BLaER1 (cell line): ENCODE data around the gene MYO10.
"Not testable (repeated sequence)": the region's sequence is repeated elsewhere in the genome, so short reads cannot be mapped to it uniquely, and the experiment has no call there.

Experiments
- H3K27ac ChIP-seq: shearing (Covaris generic); formaldehyde crosslinking; 2 replicates; pipeline ENCODE4 v1.8.1; 2022
- H3K27me3 ChIP-seq: shearing (Covaris generic); formaldehyde crosslinking; 2 replicates; pipeline ENCODE4 v1.8.1; 2022
- H3K36me3 ChIP-seq: shearing (Covaris generic); formaldehyde crosslinking; 2 replicates; pipeline ENCODE4 v1.8.1; 2022
- H3K4me1 ChIP-seq: shearing (Covaris generic); formaldehyde crosslinking; 2 replicates; pipeline ENCODE4 v1.8.1; 2022
- H3K4me2 ChIP-seq: shearing (Covaris generic); formaldehyde crosslinking; 2 replicates; pipeline ENCODE4 v1.8.1; 2022
- H3K4me3 ChIP-seq: shearing (Covaris generic); formaldehyde crosslinking; 2 replicates; pipeline ENCODE4 v1.8.1; 2022
- H3K9ac ChIP-seq: shearing (Covaris generic); formaldehyde crosslinking; 2 replicates; pipeline ENCODE4 v1.8.1; 2022
- H3K9me3 ChIP-seq: shearing (Covaris generic); formaldehyde crosslinking; 2 replicates; pipeline ENCODE4 v1.8.1; 2022
- H4K20me1 ChIP-seq: shearing (Covaris generic); formaldehyde crosslinking; 2 replicates; pipeline ENCODE4 v1.8.1; 2022
- Cebpa-rat ChIP-seq: shearing (Covaris generic); IDR thresholded peaks from 2 replicates; pipeline ENCODE4 v1.8.1; 2022

MYO10 gene

GRCh38 chr5:16757989-16758501, 178.0 kb downstream of the MYO10 start:
- H3K36me3 ChIP-seq = no peaks in the 10 kb centered on the region
- H3K27ac ChIP-seq = no peak overlapping the region
- no peak overlapping the region for H3K4me2 ChIP-seq
- H3K4me3 ChIP-seq = no peak overlapping the region
- no peaks in the 10 kb centered on the region for H3K9me3 ChIP-seq
- TF ChIP-seq Cebpa-rat = no peak
- H3K27me3 ChIP-seq = no peaks in the 10 kb centered on the region
- H3K9ac ChIP-seq = no peak overlapping the region
- no peaks in the 10 kb centered on the region for H4K20me1 ChIP-seq
- H3K4me1 ChIP-seq = peaks cover 14% of the 10 kb centered on the region

DNA sequence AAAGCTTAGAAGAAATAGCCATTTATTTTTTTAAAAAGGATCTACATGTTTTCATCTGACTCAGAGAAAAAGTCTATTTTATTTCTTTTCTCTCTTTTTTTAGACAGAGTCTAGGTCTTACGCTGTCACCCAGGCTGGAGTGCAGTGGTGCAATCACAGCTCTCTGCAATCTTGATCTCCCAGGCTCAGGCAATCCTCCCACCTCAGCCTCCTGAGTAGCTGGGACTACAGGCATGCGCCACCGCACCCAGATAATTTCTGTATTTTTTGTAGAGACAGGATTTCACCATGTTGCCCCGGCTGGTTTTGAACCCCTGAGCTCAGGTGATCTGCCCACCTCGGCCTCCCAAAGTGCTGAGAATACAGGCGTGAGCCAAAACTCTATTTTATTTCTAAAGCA, 178.5 kb downstream of the MYO10 start:
- H3K4me2 ChIP-seq, H3K36me3 ChIP-seq, H3K27me3 ChIP-seq, H3K9ac ChIP-seq, H3K4me3 ChIP-seq, H3K9me3 ChIP-seq, H4K20me1 ChIP-seq, H3K27ac ChIP-seq: not testable (repeated sequence)
- peaks cover 14% of the 10 kb centered on the region for H3K4me1 ChIP-seq

- Histone ChIP-seq H3K4me1 (peaks cover 14% of the 10 kb centered on the region), H4K20me1 (no peaks in the 10 kb centered on the region), H3K4me2 (no peak overlapping the region), H3K4me3 (no peak overlapping the region), H3K9ac (no peak overlapping the region), H3K27me3 (no peaks in the 10 kb centered on the region), H3K9me3 (no peaks in the 10 kb centered on the region), H3K27ac (no peak overlapping the region), H3K36me3 (no peaks in the 10 kb centered on the region)
- no peak for TF ChIP-seq Cebpa-rat
Measured at GRCh38 chr5:16757146-16757545, 178.9 kb downstream of the MYO10 start.

GRCh38 chr5:16756692-16757091, 179.4 kb downstream of the MYO10 start:
- Histone ChIP-seq H3K9ac (no peak overlapping the region), H3K4me3 (no peak overlapping the region), H3K36me3 (no peaks in the 10 kb centered on the region), H3K4me2 (no peak overlapping the region), H3K4me1 (peaks cover 14% of the 10 kb centered on the region), H3K27me3 (no peaks in the 10 kb centered on the region), H3K27ac (no peak overlapping the region), H3K9me3 (no peaks in the 10 kb centered on the region), H4K20me1 (no peaks in the 10 kb centered on the region)
- TF ChIP-seq Cebpa-rat = no peak

- no peak overlapping the region for H3K27ac ChIP-seq
- H3K27me3 ChIP-seq = no peaks in the 10 kb centered on the region
- no peaks in the 10 kb centered on the region for H4K20me1 ChIP-seq
- H3K4me1 ChIP-seq = peaks cover 14% of the 10 kb centered on the region
- no peaks in the 10 kb centered on the region for H3K9me3 ChIP-seq
- no peak overlapping the region for H3K9ac ChIP-seq
- H3K4me3 ChIP-seq = no peak overlapping the region
- no peak for TF ChIP-seq Cebpa-rat
- no peak overlapping the region for H3K4me2 ChIP-seq
- no peaks in the 10 kb centered on the region for H3K36me3 ChIP-seq
Measured at GRCh38 chr5:16755641-16756040, 180.4 kb downstream of the MYO10 start.

DNA sequence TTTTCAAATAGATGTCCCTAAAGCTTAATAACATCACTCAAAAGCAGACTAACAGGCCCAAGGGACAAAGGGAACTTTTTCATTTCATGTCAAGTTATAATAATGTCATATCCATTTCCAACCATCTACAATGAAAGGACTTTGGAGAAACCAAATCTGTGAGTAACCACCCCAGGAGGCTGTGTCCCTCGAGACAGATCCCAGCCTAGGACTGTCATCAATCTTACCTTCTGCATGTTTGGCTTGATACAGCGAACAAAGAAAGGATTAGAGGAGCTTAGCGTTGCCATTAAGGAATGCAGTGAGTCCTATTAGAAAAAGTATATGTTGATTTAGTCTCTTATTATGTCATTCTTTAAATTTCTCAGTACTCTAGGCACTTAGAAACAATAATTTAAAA, 181.5 kb downstream of the MYO10 start:
- Histone ChIP-seq H3K4me2 (no peak overlapping the region), H3K4me1 (peaks cover 9% of the 10 kb centered on the region), H3K36me3 (no peaks in the 10 kb centered on the region), H3K9me3 (no peaks in the 10 kb centered on the region), H3K27ac (no peak overlapping the region), H3K9ac (no peak overlapping the region), H3K4me3 (no peak overlapping the region), H3K27me3 (no peaks in the 10 kb centered on the region), H4K20me1 (no peaks in the 10 kb centered on the region)
- TF ChIP-seq Cebpa-rat = no peak

DNA sequence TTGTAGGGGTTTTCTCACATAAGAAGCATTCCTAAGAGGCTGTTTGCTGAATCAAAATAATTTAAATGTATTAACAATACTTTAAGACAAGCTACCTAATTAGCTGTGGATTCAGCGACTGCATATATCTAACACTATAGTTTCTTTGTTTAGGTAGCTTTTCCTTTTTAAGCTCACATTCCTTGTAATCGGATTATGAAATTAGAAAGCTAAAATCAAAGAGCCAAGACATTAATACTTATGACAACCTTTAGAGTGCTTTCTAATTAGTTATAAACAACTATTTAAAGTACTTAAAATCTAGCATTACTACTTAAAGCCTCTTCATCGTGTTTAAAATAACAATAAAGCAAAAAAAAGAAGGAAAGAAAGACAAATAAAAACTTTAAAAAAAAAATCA, 182.0 kb downstream of the MYO10 start:
- TF ChIP-seq Cebpa-rat = no peak
- Histone ChIP-seq H3K4me1 (peaks cover 3% of the 10 kb centered on the region), H3K9ac (no peak overlapping the region), H3K27ac (no peak overlapping the region), H3K4me2 (no peak overlapping the region), H3K27me3 (no peaks in the 10 kb centered on the region), H3K4me3 (no peak overlapping the region), H3K9me3 (no peaks in the 10 kb centered on the region), H4K20me1 (no peaks in the 10 kb centered on the region), H3K36me3 (no peaks in the 10 kb centered on the region)

DNA sequence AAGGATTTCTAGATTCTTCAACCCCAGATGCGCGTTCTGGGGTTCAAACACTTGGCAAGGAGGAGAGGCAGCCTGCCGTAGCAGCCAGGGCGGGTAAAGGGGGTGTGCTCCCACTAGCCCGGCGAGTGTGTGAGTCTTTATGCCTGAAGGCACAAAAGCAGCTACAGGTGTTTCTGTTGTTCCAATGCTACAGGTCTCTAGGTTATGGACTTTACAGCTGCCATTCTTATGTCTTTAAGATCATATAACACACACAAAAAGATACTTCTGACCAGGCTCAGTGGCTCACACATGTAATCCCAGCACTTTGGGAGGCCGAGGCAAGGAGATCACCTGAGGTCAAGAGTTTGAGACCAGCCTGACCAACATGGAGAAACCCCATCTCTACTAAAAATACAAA, 185.6 kb downstream of the MYO10 start:
- Histone ChIP-seq H3K27ac (no peak overlapping the region), H3K36me3 (no peaks in the 10 kb centered on the region), H3K4me3 (no peak overlapping the region), H3K4me1 (no peaks in the 10 kb centered on the region; the same call in 1 of the 2 replicates), H3K4me2 (no peak overlapping the region), H3K9me3 (no peaks in the 10 kb centered on the region), H3K9ac (no peak overlapping the region), H3K27me3 (no peaks in the 10 kb centered on the region), H4K20me1 (no peaks in the 10 kb centered on the region)
- TF ChIP-seq Cebpa-rat = no peak

GRCh38 chr5:16749626-16750025, 186.5 kb downstream of the MYO10 start:
- Histone ChIP-seq H3K27me3 (no peaks in the 10 kb centered on the region), H3K36me3 (no peaks in the 10 kb centered on the region), H4K20me1 (no peaks in the 10 kb centered on the region), H3K4me1 (no peaks in the 10 kb centered on the region; the same call in 1 of the 2 replicates), H3K27ac (no peak overlapping the region), H3K4me3 (no peak overlapping the region), H3K4me2 (no peak overlapping the region), H3K9ac (no peak overlapping the region), H3K9me3 (no peaks in the 10 kb centered on the region)
- no peak for TF ChIP-seq Cebpa-rat

DNA sequence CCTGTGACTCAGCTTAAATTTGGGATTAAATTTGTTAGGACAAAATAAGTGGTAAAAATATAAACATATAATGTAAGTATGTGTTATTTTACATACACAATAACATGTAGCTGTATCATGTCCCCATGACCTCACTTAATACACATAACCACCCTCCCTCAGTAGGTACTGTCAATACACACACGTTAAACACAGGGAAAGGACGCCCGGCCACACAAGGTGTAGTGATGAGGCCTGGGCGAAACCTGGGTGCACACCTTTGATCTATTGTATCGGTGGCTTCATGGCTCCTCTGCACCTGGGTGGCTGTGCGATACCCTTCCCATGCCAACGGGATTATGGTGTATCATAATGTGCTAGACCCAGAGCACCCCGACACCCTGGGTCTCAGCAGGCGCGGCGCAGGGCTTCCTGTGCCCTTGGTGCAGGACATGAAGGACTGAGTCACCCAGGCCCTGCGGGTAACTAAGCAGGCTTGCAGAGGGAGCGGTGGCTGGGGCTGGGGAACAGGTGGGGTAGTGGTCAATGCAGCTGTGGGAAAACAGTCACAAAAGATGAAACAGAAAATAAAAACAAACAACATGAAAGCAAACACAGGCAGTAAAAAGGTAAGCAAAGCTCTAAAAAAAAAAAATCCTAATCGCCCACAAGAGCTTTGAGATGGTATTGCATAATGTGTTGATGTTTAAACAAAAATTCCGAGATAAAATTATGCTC, 191.8 kb downstream of the MYO10 start:
- no peaks in the 10 kb centered on the region for H3K36me3 ChIP-seq

DNA sequence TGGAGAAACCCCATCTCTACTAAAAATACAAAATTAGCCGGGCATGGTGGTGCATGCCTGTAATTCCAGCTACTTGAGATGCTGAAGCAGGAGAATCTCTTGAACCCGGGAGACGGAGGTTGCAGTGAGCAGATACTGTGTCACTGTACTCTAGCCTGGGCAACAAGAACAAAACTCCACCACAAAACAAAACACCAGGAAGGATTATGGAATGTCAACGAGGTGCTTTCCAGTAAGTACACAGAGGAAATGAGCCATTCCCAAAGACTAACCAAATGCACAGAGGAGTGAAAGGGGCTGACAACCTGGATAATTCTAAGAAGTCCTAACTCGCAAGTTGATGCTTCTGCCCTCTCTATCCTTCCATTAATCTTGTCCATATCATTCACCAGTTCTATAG, 193.2 kb downstream of the MYO10 start:
- no peak for TF ChIP-seq Cebpa-rat
- H3K9ac ChIP-seq = no peak overlapping the region
- H3K9me3 ChIP-seq = no peaks in the 10 kb centered on the region
- no peak overlapping the region for H3K27ac ChIP-seq
- no peak overlapping the region for H3K4me2 ChIP-seq
- H3K4me1 ChIP-seq = peaks cover 5% of the 10 kb centered on the region
- no peaks in the 10 kb centered on the region for H4K20me1 ChIP-seq
- no peaks in the 10 kb centered on the region for H3K36me3 ChIP-seq
- no peak overlapping the region for H3K4me3 ChIP-seq
- H3K27me3 ChIP-seq = no peaks in the 10 kb centered on the region

More for the DNA sequence above, 191.8 kb downstream of the MYO10 start:
- no peak overlapping the region for H3K27ac ChIP-seq
- H3K4me1 ChIP-seq = no peaks in the 10 kb centered on the region
- no peak overlapping the region for H3K4me3 ChIP-seq
- no peak overlapping the region for H3K9ac ChIP-seq
- no peak for TF ChIP-seq Cebpa-rat
- no peaks in the 10 kb centered on the region for H4K20me1 ChIP-seq
- no peak overlapping the region for H3K4me2 ChIP-seq
- no peaks in the 10 kb centered on the region for H3K9me3 ChIP-seq
- H3K27me3 ChIP-seq = no peaks in the 10 kb centered on the region
